ENCODE measurements around the gene SLC11A1.
A peak's percentile ranks its signal among the peaks of the same experiment; 100 is the strongest.

SLC11A1 gene

GRCh38 chr2:218381916-218382366, at the start of gene SLC11A1:
SLC11A1 (plus strand) TSS chr2:218382273; CDS start chr2:218382369, 96 bp downstream.
- DNase-seq (ENCODE audit: low spot score) = peak; percentile 76

GRCh38 chr2:218332288-218332687, 49.8 kb upstream of the SLC11A1 start:
- no peak for DNase-seq (ENCODE audit: low spot score)

GRCh38 chr2:218332920-218333645, 49.0 kb upstream of the SLC11A1 start:
- DNase-seq (ENCODE audit: low spot score) = peak; percentile 38

- no peak for DNase-seq (ENCODE audit: low spot score)
Measured at GRCh38 chr2:218334531-218334930, 47.5 kb upstream of the SLC11A1 start.

GRCh38 chr2:218340656-218341055, 41.4 kb upstream of the SLC11A1 start:
- DNase-seq (ENCODE audit: low spot score) = no peak

- DNase-seq (ENCODE audit: low spot score) = no peak
Measured at GRCh38 chr2:218341381-218341780, 40.7 kb upstream of the SLC11A1 start.

- no peak for DNase-seq (ENCODE audit: low spot score)
Measured at GRCh38 chr2:218342837-218343236, 39.2 kb upstream of the SLC11A1 start.

GRCh38 chr2:218343591-218343990, 38.5 kb upstream of the SLC11A1 start:
- no peak for DNase-seq (ENCODE audit: low spot score)

- no peak for DNase-seq (ENCODE audit: low spot score)
Measured at GRCh38 chr2:218344090-218344754, 37.9 kb upstream of the SLC11A1 start.

- no peak for DNase-seq (ENCODE audit: low spot score)
Measured at GRCh38 chr2:218344755-218345417, 37.2 kb upstream of the SLC11A1 start.

- no peak for DNase-seq (ENCODE audit: low spot score)
Measured at GRCh38 chr2:218345491-218346236, 36.4 kb upstream of the SLC11A1 start.

- no peak for DNase-seq (ENCODE audit: low spot score)
Measured at GRCh38 chr2:218347172-218347571, 34.9 kb upstream of the SLC11A1 start.

GRCh38 chr2:218354045-218354444, 28.0 kb upstream of the SLC11A1 start:
- no peak for DNase-seq (ENCODE audit: low spot score)

- no peak for DNase-seq (ENCODE audit: low spot score)
Measured at GRCh38 chr2:218354850-218355443, 27.1 kb upstream of the SLC11A1 start.

- no peak for DNase-seq (ENCODE audit: low spot score)
Measured at GRCh38 chr2:218357236-218358177, 24.6 kb upstream of the SLC11A1 start.

GRCh38 chr2:218360453-218360852, 21.6 kb upstream of the SLC11A1 start:
- peak; percentile 55 for DNase-seq (ENCODE audit: low spot score)

GRCh38 chr2:218362606-218363005, 19.5 kb upstream of the SLC11A1 start:
- DNase-seq (ENCODE audit: low spot score) = no peak

- no peak for DNase-seq (ENCODE audit: low spot score)
Measured at GRCh38 chr2:218363736-218364135, 18.3 kb upstream of the SLC11A1 start.

GRCh38 chr2:218364196-218364595, 17.9 kb upstream of the SLC11A1 start:
- no peak for DNase-seq (ENCODE audit: low spot score)

- no peak for DNase-seq (ENCODE audit: low spot score)
Measured at GRCh38 chr2:218366621-218367414, 15.3 kb upstream of the SLC11A1 start.

Measured in Ammon's horn (tissue), 1 donor.